ENCODE results near the gene SMAD2.
"Not testable (repeated sequence)": the region's sequence is repeated elsewhere in the genome, so short reads cannot be mapped to it uniquely, and the experiment has no call there.

Gene SMAD2

DNA sequence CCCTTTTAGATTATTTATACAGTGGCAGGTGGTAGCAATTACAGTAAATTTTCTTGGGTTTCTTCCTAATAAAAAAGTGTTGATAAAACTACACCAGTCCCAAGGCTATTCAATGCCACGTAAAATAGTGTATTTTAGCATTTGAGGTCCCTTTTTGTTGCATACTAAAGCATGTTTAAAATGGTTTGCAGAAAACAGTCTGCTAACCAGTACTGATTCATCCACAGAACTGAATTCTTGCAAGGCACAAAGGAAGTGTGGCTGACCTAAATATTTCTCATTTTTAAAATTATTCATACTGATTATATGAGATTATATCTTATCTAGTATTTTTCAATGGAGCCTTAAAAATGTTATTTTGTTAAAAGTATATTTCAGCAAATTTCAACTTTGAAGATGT lies 98.1 kb downstream of the SMAD2 start:
- no peak for DNase-seq

DNA sequence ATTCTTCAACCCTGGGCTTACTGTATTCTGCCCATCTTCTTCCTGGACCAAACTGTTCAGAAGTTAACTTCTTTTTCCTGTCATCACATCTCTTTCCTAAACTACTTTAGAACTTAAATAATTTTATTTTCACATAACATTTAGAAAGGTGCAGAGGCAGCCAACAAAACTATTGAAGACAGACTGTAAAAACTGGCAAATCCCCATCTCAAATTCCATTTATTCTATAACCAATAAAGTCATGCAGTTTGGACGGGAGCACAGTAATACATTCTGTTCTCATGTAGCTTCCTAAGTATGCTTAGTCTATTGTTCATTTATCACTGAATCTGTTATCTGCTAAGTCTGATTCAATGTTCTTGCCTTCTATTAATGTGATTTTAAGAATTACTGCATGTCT lies 99.1 kb downstream of the SMAD2 start:
- DNase-seq, result no peak

GRCh38 chr18:47830772-47831171 lies 99.7 kb downstream of the SMAD2 start:
- no peak for DNase-seq

DNA sequence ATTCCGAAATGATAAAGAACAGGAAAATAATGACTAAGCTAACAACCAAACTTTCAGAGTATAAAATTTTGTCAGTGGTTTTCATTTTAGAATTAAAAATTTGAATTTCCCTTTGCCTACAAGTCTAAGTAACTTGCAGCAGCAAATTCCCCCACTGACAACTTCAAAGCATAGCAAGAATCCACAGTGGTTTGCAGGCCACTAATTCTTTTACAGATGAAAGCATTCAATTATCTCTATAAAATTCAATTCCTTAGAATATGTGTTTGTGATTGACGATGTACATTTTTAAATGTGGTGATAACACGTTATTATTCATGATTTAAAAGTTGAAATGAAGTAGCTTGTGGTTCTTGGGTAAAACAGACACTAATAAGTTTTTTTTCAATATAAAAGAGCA lies 100.6 kb downstream of the SMAD2 start:
- no peak for DNase-seq

DNA sequence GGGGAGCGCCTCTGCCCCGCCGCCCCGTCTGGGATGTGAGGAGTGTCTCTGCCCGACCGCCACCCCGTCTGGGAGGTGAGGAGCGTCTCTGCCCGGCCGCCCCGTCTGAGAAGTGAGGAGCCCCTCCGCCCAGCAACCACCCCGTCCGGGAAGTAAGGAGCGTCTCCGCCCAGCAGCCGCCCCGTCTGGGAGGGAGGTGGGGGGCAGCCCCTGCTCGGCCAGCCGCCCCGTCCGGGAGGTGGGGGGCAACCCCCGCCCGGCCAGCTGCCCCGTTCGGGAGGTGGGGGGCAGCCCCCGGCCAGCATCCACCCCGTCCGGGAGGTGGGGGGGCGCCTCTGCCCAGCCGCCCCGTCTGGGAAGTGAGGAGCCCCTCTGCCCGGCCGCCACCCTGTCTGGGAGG lies 102.4 kb downstream of the SMAD2 start:
- DNase-seq, result not testable (repeated sequence)

- DNase-seq, result no peak
These were observed 104.0 kb downstream of the SMAD2 start for GRCh38 chr18:47826157-47827074.

- DNase-seq, result no peak
These were observed 109.1 kb downstream of the SMAD2 start for GRCh38 chr18:47821314-47821713.

DNA sequence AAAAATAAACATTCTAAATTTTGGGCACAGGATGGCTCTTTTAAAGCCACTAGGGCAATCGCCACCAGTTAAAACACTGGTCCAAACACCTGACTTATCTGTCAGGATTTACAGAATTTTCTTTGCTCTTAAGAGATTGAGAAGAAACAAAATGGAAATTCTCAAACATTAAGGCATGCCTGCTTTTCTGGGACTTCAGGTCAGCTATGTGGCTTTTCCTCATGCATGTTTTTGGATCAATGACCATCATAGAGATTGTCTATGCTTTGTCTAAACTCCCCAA lies 112.7 kb downstream of the SMAD2 start:
- DNase-seq, result no peak

DNA sequence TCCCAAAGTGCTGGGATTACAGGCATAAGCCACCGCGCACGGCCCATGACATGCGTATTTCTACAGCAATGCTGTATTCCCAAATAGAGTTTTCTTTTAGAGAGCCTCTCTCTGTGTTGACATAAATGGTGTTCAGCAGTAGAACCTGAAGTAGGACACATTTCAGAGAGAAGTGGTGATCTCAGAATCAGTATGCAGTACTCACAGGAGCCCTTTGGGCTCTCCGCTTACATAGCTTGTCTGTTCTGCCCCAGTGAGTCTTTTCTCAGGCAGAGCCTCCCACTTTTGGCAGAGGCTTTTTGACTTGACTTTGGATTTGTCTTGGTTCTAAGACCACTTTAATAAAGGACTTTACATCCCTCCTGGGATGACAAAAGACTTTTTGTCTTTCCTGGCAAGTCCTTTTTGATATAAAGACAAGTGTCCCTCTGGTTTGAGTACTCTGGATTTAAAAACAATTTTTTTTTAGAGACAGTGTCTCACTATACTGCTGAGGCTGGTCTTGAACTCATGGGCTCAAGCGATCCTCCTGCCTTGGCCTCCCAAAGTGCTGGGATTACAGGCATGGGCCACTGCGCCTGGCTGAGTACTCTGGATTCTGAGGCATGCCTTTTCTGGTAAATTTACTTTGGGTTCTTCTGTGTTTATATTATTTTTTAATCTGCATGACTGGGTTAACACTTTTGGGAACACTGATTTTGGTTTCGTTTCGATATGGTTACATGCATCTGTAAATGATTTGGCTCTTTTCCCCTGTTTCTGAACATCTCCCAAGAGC lies 113.3 kb downstream of the SMAD2 start:
- no peak for DNase-seq

DNA sequence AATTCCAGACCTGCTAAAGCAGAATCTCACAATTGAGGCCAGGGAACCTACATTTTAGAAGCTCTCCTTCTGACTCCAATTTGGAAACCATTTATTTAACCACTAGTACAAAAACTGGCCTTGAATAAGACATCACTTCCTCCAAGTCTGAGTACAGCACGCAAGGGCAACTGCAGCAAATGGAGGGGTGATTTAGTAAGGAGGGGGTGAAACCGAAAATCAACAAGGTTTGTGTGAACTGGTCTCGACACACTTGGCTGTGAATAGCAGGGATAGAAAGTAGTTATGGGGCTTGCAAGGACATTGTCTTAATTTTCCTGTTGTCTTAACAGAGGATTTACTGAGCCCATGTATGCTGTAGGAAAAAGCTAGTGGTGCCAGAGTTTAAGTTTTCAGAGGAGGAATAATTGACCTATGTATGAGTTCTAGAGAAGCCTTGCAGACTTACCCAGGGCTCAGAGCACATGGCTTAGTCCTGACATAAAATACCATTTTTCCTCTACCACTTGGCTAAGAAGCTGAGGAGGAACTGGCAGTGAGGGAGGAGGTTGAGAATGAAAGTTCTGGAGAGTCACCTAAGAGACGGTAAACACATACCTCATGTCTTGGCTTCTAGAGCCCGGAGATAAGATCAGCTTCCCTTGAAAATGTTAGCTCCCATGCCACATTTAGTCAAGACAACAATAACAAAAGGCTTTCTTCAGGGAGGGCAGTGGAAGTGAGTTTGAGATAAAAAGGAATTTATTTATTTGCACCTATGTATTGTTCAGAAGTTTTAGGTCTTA lies 114.8 kb downstream of the SMAD2 start:
- no peak for DNase-seq

DNA sequence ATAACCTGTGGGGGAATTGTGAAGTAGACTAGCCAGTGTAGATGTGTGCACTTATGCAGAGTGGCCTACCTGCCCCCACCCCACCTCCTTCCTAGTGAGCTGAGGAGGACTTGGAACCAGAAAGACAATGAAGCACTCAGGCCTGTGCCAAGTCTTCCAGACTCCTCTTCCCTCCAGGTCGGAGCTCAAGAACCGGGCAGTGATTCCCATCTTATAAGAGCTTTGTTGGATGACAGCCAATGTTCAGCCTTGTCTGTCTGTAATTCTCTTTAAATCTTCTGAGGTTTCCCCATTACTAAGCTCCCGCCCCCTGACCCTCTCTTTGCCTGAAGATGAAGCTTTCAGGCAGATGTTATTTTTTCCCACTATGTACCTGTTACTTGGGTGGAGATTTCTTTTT lies 121.0 kb downstream of the SMAD2 start:
- no peak for DNase-seq

DNA sequence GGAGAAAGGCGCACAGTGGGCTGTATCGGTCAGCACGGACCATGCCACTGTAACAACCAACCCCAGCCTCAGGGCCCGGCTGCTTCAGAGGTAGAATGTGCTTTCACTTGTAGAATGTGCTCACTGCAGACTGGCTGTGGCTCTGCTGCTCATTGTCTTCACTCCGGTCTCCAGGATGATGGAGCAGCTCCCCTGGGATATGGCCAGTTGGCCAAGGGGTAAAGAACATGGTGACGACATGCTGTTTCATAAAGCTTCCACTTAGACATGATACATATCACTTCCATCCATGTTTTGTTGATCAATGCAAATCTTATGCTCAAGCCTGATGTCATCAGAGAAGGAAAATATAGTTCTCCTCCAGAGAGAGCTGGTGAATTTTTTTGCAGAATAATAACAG lies 127.7 kb downstream of the SMAD2 start:
- DNase-seq, result no peak

- DNase-seq, result no peak
These were observed 128.6 kb downstream of the SMAD2 start for GRCh38 chr18:47801817-47802216.

- no peak for DNase-seq
These were observed 129.7 kb downstream of the SMAD2 start for GRCh38 chr18:47800756-47801155.

DNA sequence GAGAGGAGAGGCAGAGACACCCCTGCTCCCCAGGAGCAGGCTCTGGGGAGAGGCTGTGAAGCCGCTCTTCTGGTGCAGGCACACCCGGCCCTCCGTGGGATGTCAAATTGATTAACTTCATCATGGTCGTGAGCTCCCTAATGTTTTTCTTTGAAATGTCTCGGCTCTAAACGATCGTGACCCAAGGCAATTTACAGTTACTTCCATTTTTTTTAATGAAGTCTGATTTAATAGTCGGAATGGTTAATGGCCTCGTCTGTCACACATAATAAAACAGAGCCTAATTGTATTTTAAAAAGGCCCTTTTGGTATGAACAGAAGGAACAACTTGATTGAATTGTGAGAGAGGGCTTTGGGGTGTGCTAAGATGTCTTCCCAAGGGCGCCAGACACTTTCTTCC lies 130.2 kb downstream of the SMAD2 start:
- DNase-seq, result no peak

GRCh38 chr18:47799376-47799775 lies 131.1 kb downstream of the SMAD2 start:
- DNase-seq, result no peak

DNA sequence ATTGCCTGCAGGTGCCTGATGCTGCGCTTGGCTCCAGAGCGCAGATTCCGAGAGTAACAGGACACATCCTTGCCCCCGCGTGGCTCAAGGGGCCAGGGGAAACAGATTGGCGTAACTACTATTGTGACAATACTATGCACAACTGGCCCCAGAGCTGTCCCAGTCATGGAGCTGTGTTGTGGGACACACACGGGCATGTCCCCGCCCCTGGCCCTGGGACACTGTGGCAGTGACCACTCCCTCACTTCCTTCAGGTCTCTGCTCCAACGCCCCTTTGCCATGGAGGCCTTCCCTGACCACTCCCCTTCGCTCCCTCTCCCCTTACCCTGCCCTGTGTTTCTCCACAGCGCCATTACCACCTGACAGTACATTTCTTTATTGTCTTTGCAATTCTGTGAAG lies 132.1 kb downstream of the SMAD2 start:
- no peak for DNase-seq

DNA sequence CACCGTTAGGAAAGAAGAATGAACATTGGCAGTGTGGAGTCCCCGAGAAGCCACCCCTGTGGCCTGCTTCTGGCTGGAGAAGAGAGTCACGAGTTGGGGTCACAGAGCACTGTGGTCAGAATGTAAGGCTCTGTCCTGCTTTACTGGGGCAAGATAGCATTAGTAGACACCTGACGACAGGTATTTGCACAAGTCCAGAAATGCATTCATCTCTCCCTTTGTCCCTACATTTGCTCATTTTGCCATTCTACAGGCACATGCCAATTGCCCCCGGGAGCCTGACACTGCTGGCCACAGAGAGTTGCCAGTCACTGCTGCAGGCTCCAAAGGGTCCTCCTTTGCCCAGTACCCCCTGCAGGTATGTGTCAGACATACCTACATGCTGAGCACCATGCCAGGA lies 133.3 kb downstream of the SMAD2 start:
- no peak for DNase-seq

DNA sequence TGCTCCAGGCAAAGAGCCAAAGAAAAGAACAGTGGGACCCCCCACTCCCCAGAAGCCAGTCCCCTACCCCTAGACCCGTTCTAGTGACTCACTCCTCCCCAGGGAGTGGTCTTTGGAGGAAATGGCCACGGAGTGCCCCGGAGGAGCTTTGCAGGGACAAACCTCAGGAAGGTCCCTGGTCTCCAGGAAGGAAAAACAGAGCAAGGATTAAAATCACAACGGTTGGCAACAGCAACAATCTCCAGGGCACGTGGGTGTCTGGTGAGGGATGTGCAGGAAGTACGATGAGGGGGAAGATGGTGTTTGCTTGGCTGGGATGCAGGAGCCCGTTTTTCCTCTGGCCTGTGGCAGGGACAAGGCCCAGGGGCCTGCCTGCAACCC lies 135.0 kb downstream of the SMAD2 start:
- no peak for DNase-seq

DNA sequence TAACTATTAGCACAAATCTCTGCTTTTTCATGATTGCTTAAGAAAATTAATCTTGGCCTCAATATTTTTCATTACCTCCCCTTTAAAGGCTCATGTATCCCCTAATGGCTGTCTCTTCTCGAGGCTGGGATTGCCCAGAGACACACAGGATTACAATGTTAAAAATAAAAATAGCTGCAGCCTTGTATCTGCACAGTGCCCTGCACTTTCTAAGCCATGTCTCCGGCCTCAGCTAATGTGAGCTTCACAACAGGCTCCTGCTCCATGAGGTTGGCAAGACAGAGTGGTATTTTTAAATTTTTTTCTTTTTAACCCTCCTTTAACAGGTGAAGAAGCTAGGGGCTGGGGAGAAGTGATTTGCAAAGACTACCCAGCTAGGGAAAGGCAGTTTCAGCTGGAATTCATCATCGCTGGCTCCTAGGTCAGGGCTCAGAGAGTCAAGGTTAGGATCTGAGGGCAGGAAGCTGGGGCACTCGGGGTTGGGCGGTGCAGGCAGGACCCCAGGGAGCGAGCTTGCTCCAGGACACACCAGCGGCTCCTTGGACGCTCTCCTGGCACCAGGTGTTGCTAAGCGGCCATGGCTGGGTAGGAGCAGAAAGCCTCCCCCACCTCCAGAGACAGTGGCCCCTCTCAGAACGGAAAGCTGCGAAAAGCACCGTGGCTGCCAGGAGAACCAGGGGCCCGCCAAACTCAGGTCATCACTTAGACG lies 135.6 kb downstream of the SMAD2 start:
- no peak for DNase-seq

- DNase-seq, result no peak
These were observed 136.8 kb downstream of the SMAD2 start for GRCh38 chr18:47793609-47794008.

- no peak for DNase-seq
These were observed 138.9 kb downstream of the SMAD2 start for GRCh38 chr18:47791461-47791985.

DNA sequence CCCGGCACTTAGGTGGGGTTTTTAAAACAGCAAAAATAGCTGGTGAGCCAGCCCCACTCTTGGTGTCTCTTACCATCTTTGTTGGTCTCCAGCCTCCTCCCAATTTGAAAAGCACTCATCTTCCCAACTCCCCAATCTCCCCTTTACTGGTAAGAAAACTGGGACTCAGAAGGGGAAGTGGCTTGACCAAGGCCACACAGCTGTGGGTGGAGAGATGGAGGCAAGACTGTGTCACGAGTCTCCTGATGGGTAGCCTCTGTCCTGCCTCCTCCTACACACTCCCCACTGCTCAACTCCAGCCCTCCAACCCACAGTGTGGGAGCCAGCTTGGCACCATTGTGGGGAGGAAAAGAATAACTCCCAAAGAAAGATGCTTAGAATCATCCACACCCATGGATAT lies 140.4 kb downstream of the SMAD2 start:
- DNase-seq, result no peak

Measured in SHP77 treated with DMSO at 0.1 percent for 48 hours (cell line).